ENCODE results near the gene GAR1.

GAR1 gene

GRCh38 chr4:109861916-109862511 lies 46.5 kb downstream of the GAR1 start:
- no peak for DNase-seq
- TF ChIP-seq POLR2A (IDR thresholded peaks at IDR 0.05; ENCODE audit: low read length) (no peak), GATA1 (IDR thresholded peaks at IDR 0.05; ENCODE audit: low read depth, low read length) (no peak)

GRCh38 chr4:109864134-109864533 lies 48.6 kb downstream of the GAR1 start:
- no peak for TF ChIP-seq POLR2A (IDR thresholded peaks at IDR 0.05; ENCODE audit: low read length)
- TF ChIP-seq GATA1 (IDR thresholded peaks at IDR 0.05; ENCODE audit: low read depth, low read length), result no peak
- DNase-seq, result no peak

- TF ChIP-seq GATA1 (IDR thresholded peaks at IDR 0.05; ENCODE audit: low read depth, low read length), result no peak
- TF ChIP-seq POLR2A (IDR thresholded peaks at IDR 0.05; ENCODE audit: low read length), result no peak
Measured at GRCh38 chr4:109870061-109870460, 54.5 kb downstream of the GAR1 start.

GRCh38 chr4:109872065-109872464 lies 56.5 kb downstream of the GAR1 start:
- DNase-seq, result no peak
- no peak for TF ChIP-seq GATA1 (IDR thresholded peaks at IDR 0.05; ENCODE audit: low read depth, low read length)
- no peak for TF ChIP-seq POLR2A (IDR thresholded peaks at IDR 0.05; ENCODE audit: low read length)

More at GRCh38 chr4:109870061-109870460, 54.5 kb downstream of the GAR1 start:
- no peak for DNase-seq

- DNase-seq, result no peak
- no peak for TF ChIP-seq POLR2A (IDR thresholded peaks at IDR 0.05; ENCODE audit: low read length)
- no peak for TF ChIP-seq GATA1 (IDR thresholded peaks at IDR 0.05; ENCODE audit: low read depth, low read length)
Measured at GRCh38 chr4:109872950-109873656, 57.5 kb downstream of the GAR1 start.

GRCh38 chr4:109873791-109874514 lies 58.4 kb downstream of the GAR1 start:
- TF ChIP-seq GATA1 (IDR thresholded peaks at IDR 0.05; ENCODE audit: low read depth, low read length), result no peak
- TF ChIP-seq POLR2A (IDR thresholded peaks at IDR 0.05; ENCODE audit: low read length), result no peak
- DNase-seq, result peak; percentile 45 to 77

Data from erythroblast (primary cell).